BJ (cell line): ENCODE measurements around the gene PI4K2A. TPM values are rescaled to one million over a fixed set of nuclear protein-coding genes. Genes with fewer than 3 reads are reported as not detected.
"Not testable (repeated sequence)": the region's sequence is repeated elsewhere in the genome, so short reads cannot be mapped to it uniquely, and the experiment has no call there.

Source experiments
- CTCF ChIA-PET: fragments of 350-600 bp; formaldehyde crosslinking; extraction: SDS; loops from one replicate; lab custom pipeline; 2021; ENCODE audit warnings: antibody characterized with exemption, inconsistent platforms; lab: Yijun Ruan, JAX
- POLR2A ChIA-PET: fragments of 300-600 bp; sonication (Branson Sonifier 250); formaldehyde crosslinking; extraction: SDS; loops from one replicate; lab custom pipeline; 2021; ENCODE audit warnings: antibody characterized with exemption; lab: Charles Lee
- DNase-seq: peaks from one replicate; pipeline ENCODE4 v3.0.0-alpha.2; 2011; ENCODE audit warnings: low read depth
- H3K27me3 ChIP-seq: 2 replicates; pipeline ENCODE4 v1.6.0; 2011; ENCODE audit warnings: low read length; ENCODE audit not compliant: control insufficient read depth, insufficient read depth
- H3K36me3 ChIP-seq: 2 replicates; pipeline ENCODE4 v1.5.1; 2011; ENCODE audit warnings: low read length; ENCODE audit not compliant: control insufficient read depth, insufficient read depth
- H3K4me3 ChIP-seq: 2 replicates; pipeline ENCODE4 v1.5.1; 2011; ENCODE audit warnings: low read depth, mild to moderate bottlenecking, control low read depth, low read length
- CTCF ChIP-seq: IDR thresholded peaks from 2 replicates; pipeline ENCODE4 v1.5.1; 2011; ENCODE audit warnings: low read depth, mild to moderate bottlenecking, control low read depth, inconsistent platforms, low read length, moderate library complexity; ENCODE audit not compliant: insufficient read depth
- polyA plus RNA-seq: library from polyadenylated mRNA; depleted of rRNA; stranded (reverse); fragments of >200 nt; gene quantifications from 2 replicates; pipeline ENCODE4 v1.2.3, GENCODE V29; 2011

Gene PI4K2A
- polyA plus RNA-seq, 1 experiment = 34.6 TPM

DNA sequence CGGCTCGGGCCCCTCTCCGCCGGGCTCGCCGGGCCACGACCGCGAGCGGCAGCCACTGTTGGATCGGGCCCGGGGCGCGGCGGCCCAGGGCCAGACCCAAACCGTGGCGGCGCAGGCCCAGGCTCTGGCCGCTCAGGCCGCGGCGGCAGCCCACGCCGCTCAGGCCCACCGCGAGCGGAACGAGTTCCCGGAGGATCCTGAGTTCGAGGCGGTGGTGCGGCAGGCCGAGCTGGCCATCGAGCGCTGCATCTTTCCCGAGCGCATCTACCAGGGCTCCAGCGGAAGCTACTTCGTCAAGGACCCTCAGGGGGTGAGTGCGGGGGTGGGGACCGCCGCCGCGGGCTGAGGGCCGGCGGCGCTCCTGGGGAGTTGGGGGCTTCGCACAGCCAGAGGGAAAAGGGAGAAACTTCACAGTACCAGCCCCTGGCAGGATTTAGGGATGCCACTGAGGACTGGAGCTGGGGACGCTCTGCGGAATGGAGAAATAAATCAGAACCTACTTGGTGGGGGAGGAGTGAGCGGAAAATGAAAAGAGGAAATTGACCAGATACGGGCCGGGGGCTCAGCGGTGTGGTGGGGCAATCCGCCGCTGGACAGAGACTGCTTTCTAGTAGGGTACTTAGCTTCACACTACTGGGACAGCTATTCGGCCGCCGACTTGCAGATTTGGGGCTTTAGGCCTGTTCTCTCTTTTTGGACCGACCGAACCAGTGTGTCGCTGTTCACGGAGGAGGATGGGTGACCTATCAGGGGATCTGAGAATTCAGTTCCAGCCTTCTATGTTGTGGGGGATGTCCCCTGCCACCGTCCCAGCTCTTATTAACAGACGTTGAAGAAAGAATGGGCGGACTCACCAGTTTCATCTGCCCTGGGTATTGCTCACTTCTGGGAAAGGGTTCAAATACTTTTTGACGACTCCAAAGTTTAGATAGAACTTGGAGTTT is 669 bp downstream of the PI4K2A start:
- H3K36me3 ChIP-seq = no peaks in the 10 kb centered on the region
- peak overlapping the region; percentile 75 for H3K4me3 ChIP-seq
- POLR2A ChIA-PET = interaction anchor here (0.6 to 0.7 kb wide), 4 partner anchors 15 to 286 kb away, joined by 3 to 8 read pairs (median 4); partner anchors contain the start of gene AVPI1
- CTCF ChIA-PET = interaction anchor here (0.6 to 1.4 kb wide), 4 partner anchors 8 to 35 kb away, joined by 3 to 4 read pairs (median 3); no protein-coding TSS in a partner anchor
- no peak for TF ChIP-seq CTCF
- no peak for DNase-seq
- no peaks in the 10 kb centered on the region for H3K27me3 ChIP-seq

DNA sequence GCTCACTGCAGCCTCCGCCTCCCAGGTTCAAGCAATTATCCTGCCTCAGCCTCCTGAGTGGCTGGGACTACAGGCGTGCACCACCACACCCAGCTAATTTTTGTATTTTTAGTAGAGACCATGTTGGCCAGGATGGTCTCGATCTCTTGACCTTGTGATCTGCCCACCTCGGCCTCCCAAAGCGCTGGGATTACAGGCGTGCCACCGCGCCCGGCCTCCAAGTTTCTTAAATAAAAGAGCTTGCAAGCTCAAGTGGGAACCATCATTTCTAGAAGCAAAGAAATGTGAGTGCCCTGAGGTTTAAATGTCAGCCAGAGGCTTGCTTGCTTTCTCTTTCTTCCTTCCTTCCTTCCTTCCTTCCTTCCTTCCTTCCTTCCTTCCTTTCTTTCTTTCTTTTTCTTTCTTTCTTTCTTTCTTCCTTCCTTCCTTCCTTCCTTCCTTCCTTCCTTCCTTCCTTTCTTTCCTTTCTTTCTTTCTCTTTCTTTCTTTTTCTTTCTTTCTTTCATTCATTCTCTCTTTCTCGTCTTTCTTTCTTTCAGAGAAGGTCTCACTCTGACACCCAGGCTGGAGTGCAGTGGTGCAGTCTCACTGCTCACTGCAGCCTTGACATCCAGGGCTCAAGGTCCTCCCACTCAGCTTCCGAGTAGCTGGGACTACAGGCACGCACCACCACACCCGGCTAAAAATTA is 2.1 kb downstream of the PI4K2A start:
- DNase-seq, H3K36me3 ChIP-seq, H3K27me3 ChIP-seq, CTCF ChIA-PET, H3K4me3 ChIP-seq: not testable (repeated sequence)
- POLR2A ChIA-PET = interaction anchor here (0.6 kb wide), 2 partner anchors 42 to 72 kb away, joined by 3 to 9 read pairs; no protein-coding TSS in a partner anchor

GRCh38 chr10:97643441-97643985 is 3.0 kb downstream of the PI4K2A start:
- POLR2A ChIA-PET = no interaction called here
- CTCF ChIA-PET = no interaction called here
- no peak for TF ChIP-seq CTCF
- Histone ChIP-seq H3K27me3 (no peaks in the 10 kb centered on the region), H3K36me3 (no peaks in the 10 kb centered on the region), H3K4me3 (no peak overlapping the region)
- no peak for DNase-seq

DNA sequence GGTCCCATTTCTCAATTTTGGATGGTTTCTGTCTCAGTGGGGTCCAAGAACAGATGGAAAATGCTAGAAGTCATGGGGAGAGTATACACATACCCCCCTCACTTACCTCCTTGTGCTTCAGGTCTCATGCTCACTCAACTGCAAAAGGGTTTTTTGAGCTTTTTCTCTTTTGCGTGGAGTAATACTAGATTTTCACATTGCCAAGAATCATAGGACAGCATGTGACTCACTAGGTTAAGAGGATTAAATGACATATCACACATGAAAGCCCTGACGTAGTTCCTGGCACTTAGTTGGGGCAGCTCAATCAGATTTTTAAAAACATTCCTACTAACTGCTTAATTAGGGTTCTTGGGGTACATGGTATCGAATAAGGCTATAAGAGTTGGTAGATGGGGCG is 4.5 kb downstream of the PI4K2A start:
- no peaks in the 10 kb centered on the region for H3K27me3 ChIP-seq
- CTCF ChIA-PET = interaction anchor here (1.3 kb wide), 1 partner anchor 111 kb away, joined by 3 read pairs; no protein-coding TSS in a partner anchor
- TF ChIP-seq CTCF = no peak
- POLR2A ChIA-PET = no interaction called here
- H3K36me3 ChIP-seq = no peaks in the 10 kb centered on the region
- no peak for DNase-seq
- H3K4me3 ChIP-seq = no peak overlapping the region

DNA sequence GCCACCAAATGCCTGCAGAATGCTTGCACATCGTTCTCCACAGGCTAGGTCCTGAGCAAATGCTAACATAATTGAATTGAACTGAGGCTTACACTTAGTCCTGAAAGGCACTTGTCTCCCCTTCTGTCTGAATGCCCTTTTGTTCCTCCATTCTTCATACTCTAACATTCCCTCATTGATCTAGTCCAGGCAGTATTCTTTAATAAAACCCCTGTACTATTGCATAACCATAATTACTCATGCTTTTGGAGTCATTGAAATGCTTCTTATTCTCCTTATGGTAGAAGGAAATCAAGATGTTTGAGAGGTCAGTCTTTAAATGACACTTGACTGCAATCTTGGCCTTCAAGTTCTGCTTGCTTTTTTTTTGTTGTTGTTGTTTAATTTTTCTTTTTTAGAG is 7.1 kb downstream of the PI4K2A start:
- H3K27me3 ChIP-seq = no peaks in the 10 kb centered on the region
- no peak overlapping the region for H3K4me3 ChIP-seq
- H3K36me3 ChIP-seq = no peaks in the 10 kb centered on the region
- CTCF ChIA-PET = no interaction called here
- DNase-seq = no peak
- POLR2A ChIA-PET = interaction anchor here (0.6 kb wide), 1 partner anchor 42 kb away, joined by 6 read pairs; no protein-coding TSS in a partner anchor
- no peak for TF ChIP-seq CTCF
